HepG2 (cell line): Measurements from ENCODE around the gene TMBIM6. TPM values are rescaled to one million over a fixed set of nuclear protein-coding genes. Genes with fewer than 3 reads are reported as not detected.
A peak's percentile ranks its signal among the peaks of the same experiment; 100 is the strongest.

ENCODE experiments used
- PCBP1 ChIP-seq: fragments of 200-400 bp; formaldehyde crosslinking; IDR thresholded peaks from 2 replicates; pipeline ENCODE4 v1.6.1; 2017; ENCODE audit warnings: mild to moderate bottlenecking, low read depth, low read length, borderline replicate concordance
- RBM22 ChIP-seq: fragments of 200-400 bp; formaldehyde crosslinking; optimal IDR thresholded peaks from 2 replicates; pipeline ENCODE3; 2017; ENCODE audit warnings: mild to moderate bottlenecking, low read length, moderate library complexity
- SP4 ChIP-seq: sonication (generic); formaldehyde crosslinking; IDR thresholded peaks from 2 replicates; pipeline ENCODE4 v1.8.1; 2023; ENCODE audit warnings: mild to moderate bottlenecking, missing genetic modification reagents
- ZEB1 ChIP-seq: IDR thresholded peaks from 2 replicates; pipeline ENCODE4 v1.6.1; 2012; ENCODE audit warnings: mild to moderate bottlenecking, low read depth, inconsistent platforms; ENCODE audit not compliant: insufficient replicate concordance
- polyA plus RNA-seq, 8 experiments: library from polyadenylated mRNA; depleted of rRNA in 3 of 8; stranded (reverse) in 7 of 8; unstranded in 1 of 8; fragments of >200 nt; fragmentation: Illumina TruSeq in 4 of 8; extraction: Trizol in 4 of 8; gene quantifications; 2 replicates each; pipeline versions ENCODE4 v1.2.1 to v1.2.3, GENCODE V29; 2011 to 2016; ENCODE audit warnings: low read depth in 4 of 8, missing spikeins in 1 of 8, mixed read lengths in 1 of 8; ENCODE audit not compliant: insufficient read depth in 1 of 8
- total RNA-seq, 5 experiments: library from RNA; depleted of rRNA; stranded (reverse); fragments of >200 nt; fragmentation: Illumina TruSeq; extraction: Trizol; gene quantifications; 2 replicates each; pipeline ENCODE4 v1.2.3, GENCODE V29; 2016; ENCODE audit warnings: low read depth in 1 of 5
- TF ChIP-seq, protein P1 (sequence below): sonication (generic); formaldehyde crosslinking; IDR thresholded peaks from 2 replicates; pipeline ENCODE4 v1.8.1; 2023; ENCODE audit warnings: mild to moderate bottlenecking, missing genetic modification reagents, borderline replicate concordance
- TF ChIP-seq, protein P2 (sequence below): sonication (generic); formaldehyde crosslinking; IDR thresholded peaks from 2 replicates; pipeline ENCODE4 v1.8.1; 2022; ENCODE audit warnings: mild to moderate bottlenecking, missing genetic modification reagents
- TF ChIP-seq, protein P3 (sequence below): IDR thresholded peaks from 2 replicates; pipeline ENCODE4 v1.6.1; 2018; ENCODE audit warnings: missing genetic modification reagents, mild to moderate bottlenecking, missing compliant biosample characterization
- TF ChIP-seq, protein P4 (sequence below): fragments of 450-650 bp; IDR thresholded peaks from 2 replicates; pipeline ENCODE4 v1.6.1; 2017; ENCODE audit warnings: mild to moderate bottlenecking
- TF ChIP-seq, protein P5 (sequence below): sonication (generic); formaldehyde crosslinking; IDR thresholded peaks from 2 replicates; pipeline ENCODE4 v1.8.0; 2023; ENCODE audit warnings: mild to moderate bottlenecking, missing genetic modification reagents
- TF ChIP-seq, protein P6 (sequence below): IDR thresholded peaks from 2 replicates; pipeline ENCODE4 v1.6.1; 2016; ENCODE audit warnings: missing compliant biosample characterization, missing genetic modification reagents, borderline replicate concordance
- TF ChIP-seq, protein P7 (sequence below): sonication (generic); formaldehyde crosslinking; IDR thresholded peaks from one replicate; pipeline ENCODE4 v1.5.1; 2020; ENCODE audit warnings: mild to moderate bottlenecking, missing genetic modification reagents; ENCODE audit errors: not compliant biosample characterization

Gene TMBIM6
- total and polyA plus RNA-seq, 2 of the 13 experiments (the other 11 are each of a cell fraction or from before 2014, with no cell fraction given): 412 to 468 TPM

DNA sequence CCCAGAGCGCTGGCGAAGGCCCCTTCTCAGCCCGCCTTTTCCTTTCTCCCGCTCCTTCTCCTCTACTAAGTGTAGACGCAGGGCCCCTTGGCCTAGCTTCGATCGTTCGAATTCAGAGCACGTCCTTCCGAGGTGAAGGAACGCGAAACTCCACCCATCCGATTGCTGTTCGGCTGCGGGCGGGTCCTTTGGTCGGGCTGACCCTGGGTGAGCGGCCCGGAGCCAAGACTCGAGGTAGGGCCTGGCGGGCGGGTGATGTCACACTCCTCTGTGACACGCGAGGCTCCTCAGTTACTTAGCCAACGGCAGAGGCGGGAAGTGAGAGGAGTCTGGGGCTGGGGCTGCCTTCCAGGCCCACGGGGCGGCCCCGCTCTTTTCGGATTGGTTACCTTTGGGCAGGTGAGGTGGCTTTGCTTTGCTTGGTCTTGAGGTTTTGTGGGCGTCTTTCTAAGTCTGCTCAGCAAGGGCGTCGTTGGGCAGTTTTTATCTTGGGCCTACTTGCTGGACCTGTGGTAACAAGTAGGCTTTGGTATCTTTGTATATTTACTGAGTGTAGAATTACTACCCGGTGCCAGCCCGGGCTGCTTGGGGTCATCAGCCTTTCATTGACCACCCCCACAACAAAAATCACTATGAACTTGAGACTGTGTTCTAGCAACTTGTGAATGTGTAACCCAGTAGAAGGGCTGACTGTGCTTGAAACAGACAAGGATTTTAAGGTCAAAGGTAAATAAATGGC lies 694 bp downstream of the TMBIM6 start (continued):
- TF ChIP-seq, protein P1, sequence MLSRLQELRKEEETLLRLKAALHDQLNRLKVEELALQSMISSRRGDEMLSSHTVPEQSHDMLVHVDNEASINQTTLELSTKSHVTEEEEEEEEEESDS (CRISPR knock-in tag): no peak
- TF ChIP-seq, protein P2, sequence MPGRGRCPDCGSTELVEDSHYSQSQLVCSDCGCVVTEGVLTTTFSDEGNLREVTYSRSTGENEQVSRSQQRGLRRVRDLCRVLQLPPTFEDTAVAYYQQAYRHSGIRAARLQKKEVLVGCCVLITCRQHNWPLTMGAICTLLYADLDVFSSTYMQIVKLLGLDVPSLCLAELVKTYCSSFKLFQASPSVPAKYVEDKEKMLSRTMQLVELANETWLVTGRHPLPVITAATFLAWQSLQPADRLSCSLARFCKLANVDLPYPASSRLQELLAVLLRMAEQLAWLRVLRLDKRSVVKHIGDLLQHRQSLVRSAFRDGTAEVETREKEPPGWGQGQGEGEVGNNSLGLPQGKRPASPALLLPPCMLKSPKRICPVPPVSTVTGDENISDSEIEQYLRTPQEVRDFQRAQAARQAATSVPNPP (CRISPR knock-in tag): no peak; the same call in 1 of the 2 replicates
- TF ChIP-seq, protein P3, sequence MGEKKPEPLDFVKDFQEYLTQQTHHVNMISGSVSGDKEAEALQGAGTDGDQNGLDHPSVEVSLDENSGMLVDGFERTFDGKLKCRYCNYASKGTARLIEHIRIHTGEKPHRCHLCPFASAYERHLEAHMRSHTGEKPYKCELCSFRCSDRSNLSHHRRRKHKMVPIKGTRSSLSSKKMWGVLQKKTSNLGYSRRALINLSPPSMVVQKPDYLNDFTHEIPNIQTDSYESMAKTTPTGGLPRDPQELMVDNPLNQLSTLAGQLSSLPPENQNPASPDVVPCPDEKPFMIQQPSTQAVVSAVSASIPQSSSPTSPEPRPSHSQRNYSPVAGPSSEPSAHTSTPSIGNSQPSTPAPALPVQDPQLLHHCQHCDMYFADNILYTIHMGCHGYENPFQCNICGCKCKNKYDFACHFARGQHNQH (CRISPR knock-in tag): no peak
- TF ChIP-seq, protein P4, sequence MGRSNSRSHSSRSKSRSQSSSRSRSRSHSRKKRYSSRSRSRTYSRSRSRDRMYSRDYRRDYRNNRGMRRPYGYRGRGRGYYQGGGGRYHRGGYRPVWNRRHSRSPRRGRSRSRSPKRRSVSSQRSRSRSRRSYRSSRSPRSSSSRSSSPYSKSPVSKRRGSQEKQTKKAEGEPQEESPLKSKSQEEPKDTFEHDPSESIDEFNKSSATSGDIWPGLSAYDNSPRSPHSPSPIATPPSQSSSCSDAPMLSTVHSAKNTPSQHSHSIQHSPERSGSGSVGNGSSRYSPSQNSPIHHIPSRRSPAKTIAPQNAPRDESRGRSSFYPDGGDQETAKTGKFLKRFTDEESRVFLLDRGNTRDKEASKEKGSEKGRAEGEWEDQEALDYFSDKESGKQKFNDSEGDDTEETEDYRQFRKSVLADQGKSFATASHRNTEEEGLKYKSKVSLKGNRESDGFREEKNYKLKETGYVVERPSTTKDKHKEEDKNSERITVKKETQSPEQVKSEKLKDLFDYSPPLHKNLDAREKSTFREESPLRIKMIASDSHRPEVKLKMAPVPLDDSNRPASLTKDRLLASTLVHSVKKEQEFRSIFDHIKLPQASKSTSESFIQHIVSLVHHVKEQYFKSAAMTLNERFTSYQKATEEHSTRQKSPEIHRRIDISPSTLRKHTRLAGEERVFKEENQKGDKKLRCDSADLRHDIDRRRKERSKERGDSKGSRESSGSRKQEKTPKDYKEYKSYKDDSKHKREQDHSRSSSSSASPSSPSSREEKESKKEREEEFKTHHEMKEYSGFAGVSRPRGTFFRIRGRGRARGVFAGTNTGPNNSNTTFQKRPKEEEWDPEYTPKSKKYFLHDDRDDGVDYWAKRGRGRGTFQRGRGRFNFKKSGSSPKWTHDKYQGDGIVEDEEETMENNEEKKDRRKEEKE: no peak
- TF ChIP-seq PCBP1 (no peak), RBM22 (no peak), SP4 (CRISPR knock-in tag) (no peak), ZEB1 (no peak)
- TF ChIP-seq, protein P5, sequence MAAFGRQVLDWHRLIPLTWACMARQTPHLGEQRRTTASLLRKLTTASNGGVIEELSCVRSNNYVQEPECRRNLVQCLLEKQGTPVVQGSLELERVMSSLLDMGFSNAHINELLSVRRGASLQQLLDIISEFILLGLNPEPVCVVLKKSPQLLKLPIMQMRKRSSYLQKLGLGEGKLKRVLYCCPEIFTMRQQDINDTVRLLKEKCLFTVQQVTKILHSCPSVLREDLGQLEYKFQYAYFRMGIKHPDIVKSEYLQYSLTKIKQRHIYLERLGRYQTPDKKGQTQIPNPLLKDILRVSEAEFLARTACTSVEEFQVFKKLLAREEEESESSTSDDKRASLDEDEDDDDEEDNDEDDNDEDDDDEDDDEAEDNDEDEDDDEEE (CRISPR knock-in tag): 0 out of 2 replicates have a peak, but pooled peaks have one; percentile 20
- TF ChIP-seq, protein P6, sequence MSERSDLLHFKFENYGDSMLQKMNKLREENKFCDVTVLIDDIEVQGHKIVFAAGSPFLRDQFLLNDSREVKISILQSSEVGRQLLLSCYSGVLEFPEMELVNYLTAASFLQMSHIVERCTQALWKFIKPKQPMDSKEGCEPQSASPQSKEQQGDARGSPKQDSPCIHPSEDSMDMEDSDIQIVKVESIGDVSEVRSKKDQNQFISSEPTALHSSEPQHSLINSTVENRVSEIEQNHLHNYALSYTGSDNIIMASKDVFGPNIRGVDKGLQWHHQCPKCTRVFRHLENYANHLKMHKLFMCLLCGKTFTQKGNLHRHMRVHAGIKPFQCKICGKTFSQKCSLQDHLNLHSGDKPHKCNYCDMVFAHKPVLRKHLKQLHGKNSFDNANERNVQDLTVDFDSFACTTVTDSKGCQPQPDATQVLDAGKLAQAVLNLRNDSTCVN (CRISPR knock-in tag): 0 out of 2 replicates have a peak, but pooled peaks have one; percentile 35
- TF ChIP-seq, protein P7, sequence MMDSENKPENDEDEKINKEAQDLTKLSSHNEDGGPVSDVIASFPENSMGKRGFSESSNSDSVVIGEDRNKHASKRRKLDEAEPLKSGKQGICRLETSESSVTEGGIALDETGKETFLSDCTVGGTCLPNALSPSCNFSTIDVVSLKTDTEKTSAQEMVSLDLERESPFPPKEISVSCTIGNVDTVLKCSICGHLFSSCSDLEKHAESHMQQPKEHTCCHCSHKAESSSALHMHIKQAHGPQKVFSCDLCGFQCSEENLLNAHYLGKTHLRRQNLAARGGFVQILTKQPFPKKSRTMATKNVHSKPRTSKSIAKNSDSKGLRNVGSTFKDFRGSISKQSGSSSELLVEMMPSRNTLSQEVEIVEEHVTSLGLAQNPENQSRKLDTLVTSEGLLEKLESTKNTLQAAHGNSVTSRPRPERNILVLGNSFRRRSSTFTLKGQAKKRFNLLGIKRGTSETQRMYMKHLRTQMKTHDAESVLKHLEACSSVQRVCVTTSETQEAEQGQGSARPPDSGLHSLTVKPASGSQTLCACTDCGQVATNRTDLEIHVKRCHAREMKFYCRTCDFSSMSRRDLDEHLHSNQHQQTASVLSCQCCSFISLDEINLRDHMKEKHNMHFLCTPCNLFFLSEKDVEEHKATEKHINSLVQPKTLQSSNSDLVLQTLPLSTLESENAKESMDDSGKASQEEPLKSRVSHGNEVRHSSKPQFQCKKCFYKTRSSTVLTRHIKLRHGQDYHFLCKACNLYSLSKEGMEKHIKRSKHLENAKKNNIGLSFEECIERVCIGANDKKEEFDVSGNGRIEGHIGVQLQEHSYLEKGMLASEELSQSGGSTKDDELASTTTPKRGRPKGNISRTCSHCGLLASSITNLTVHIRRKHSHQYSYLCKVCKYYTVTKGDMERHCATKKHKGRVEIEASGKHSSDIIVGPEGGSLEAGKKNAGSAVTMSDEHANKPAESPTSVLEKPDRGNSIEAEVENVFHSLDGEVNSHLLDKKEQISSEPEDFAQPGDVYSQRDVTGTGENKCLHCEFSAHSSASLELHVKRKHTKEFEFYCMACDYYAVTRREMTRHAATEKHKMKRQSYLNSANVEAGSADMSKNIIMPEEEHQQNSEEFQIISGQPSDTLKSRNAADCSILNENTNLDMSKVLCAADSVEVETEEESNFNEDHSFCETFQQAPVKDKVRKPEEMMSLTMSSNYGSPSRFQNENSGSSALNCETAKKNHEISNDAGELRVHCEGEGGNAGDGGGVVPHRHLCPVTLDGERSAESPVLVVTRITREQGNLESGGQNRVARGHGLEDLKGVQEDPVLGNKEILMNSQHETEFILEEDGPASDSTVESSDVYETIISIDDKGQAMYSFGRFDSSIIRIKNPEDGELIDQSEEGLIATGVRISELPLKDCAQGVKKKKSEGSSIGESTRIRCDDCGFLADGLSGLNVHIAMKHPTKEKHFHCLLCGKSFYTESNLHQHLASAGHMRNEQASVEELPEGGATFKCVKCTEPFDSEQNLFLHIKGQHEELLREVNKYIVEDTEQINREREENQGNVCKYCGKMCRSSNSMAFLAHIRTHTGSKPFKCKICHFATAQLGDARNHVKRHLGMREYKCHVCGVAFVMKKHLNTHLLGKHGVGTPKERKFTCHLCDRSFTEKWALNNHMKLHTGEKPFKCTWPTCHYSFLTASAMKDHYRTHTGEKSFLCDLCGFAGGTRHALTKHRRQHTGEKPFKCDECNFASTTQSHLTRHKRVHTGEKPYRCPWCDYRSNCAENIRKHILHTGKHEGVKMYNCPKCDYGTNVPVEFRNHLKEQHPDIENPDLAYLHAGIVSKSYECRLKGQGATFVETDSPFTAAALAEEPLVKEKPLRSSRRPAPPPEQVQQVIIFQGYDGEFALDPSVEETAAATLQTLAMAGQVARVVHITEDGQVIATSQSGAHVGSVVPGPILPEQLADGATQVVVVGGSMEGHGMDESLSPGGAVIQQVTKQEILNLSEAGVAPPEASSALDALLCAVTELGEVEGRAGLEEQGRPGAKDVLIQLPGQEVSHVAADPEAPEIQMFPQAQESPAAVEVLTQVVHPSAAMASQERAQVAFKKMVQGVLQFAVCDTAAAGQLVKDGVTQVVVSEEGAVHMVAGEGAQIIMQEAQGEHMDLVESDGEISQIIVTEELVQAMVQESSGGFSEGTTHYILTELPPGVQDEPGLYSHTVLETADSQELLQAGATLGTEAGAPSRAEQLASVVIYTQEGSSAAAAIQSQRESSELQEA (CRISPR knock-in tag): no peak
